Central memory CD4-positive, alpha-beta T cell (primary cell): ENCODE results near the gene EIF2B2.
"Not testable (repeated sequence)": the region's sequence is repeated elsewhere in the genome, so short reads cannot be mapped to it uniquely, and the experiment has no call there.

ENCODE experiments used
- DNase-seq: peaks from one replicate; pipeline ENCODE4 v3.0.0; 2022

The EIF2B2 gene

DNA sequence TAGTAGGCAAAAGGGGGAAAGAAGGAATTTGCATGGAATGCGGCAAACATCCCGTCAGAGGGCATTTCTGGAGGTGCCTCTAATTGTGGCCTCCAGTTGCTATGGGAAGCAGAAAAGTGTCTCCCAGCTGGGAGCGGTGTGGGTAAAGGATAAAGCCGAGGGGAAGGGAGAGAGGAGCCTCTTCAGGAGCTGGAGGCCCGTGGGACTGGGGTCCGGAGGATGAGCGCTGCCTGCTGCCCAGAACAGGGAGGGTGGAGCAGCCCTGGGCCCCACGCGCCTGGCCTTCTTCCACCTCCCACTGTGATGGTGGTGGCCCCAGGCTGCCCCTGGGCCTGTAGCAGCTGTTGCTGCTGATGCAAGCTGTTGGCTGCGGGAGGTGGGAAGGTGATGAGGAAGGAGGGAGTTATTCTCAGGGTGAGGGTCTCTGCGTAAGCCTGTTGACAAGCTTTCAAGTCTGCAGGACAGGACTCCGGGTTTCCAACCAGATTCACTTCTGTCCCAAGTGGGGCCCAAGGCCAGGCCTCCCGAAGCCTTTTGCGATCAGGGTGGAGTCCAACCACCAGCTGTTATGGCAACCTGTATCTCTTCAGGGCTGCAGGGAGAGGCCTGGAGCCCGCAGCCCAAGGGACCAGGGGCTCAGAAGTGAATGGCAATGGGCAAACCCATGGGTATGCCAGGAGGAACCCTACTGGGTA is 28.2 kb upstream of the EIF2B2 start:
- DNase-seq = no peak

DNA sequence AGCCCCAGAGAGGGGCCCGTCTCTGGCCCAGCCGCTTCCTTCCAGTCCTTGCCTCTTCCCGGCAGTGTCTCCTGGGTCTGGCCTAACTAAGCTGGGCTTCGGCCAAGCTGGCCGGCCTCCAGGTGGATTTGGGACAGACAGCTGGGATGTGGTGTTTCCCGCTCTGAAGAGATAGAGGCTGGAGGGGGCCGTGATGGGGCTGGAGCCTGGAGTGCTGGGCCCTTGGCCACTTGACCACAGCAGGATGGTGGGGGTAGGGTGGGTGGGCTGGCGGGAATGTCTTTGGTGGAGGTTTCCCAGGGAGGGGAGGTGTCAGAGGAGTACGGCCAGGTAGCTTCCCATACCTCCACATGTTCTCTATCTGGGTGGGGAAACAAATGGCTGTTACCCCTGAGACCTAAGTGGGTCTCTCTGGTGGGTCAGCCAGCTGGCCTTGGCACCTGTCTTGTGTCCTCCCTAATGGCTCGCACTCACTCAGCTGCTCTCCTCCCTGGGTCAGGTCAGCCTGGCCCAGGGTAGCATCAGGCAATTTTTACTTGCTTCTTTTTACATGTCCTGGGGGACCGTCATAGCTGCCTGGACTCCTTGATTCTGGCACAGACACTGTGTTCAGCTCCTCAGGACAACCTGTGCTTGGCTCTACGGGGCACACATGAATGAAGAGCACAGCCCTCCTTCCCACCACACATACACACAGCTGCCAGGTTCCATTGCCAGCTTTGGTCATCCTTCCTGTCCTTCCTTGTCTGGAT is 27.5 kb upstream of the EIF2B2 start:
- DNase-seq = no peak

DNA sequence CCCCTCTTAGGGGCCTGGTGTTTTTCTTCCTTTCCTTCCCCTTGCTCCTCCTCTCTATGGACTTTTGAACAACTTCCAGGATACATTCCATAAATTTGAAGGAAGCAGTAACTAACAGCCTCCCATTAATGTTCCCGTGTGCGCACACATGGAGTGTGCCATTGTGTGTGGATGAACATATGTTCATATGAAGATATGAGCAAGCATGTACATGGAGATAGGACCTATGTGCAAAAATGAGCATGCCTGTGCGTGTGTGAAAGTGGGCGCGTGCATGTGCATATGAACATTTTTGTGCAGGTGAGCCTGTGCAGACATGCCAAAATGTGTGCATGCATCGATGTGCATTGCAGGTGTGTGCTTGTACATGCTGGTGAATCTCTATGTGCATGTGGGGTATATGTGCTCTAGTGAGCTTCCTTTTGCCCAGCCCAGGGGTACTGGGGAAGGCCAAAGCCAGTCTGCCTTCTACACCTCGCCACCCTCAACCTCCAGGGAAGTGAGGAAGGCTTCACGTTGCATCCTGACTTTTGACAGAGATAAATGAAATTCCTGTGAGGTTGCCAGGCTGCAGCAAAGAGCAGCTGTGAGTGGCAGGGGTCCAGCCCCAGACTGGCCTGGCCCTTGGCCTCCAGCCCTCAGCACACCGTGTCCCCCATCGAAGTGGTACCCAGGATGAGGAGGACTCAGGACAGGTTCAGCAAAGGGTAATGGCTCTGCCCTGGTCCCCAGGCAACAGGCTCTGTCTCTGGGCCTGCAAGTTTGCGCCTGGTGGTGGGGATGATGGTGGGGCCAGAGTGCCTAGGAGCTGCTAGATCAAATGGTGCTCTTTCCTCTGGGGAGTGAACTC is 26.2 kb upstream of the EIF2B2 start:
- no peak for DNase-seq

DNA sequence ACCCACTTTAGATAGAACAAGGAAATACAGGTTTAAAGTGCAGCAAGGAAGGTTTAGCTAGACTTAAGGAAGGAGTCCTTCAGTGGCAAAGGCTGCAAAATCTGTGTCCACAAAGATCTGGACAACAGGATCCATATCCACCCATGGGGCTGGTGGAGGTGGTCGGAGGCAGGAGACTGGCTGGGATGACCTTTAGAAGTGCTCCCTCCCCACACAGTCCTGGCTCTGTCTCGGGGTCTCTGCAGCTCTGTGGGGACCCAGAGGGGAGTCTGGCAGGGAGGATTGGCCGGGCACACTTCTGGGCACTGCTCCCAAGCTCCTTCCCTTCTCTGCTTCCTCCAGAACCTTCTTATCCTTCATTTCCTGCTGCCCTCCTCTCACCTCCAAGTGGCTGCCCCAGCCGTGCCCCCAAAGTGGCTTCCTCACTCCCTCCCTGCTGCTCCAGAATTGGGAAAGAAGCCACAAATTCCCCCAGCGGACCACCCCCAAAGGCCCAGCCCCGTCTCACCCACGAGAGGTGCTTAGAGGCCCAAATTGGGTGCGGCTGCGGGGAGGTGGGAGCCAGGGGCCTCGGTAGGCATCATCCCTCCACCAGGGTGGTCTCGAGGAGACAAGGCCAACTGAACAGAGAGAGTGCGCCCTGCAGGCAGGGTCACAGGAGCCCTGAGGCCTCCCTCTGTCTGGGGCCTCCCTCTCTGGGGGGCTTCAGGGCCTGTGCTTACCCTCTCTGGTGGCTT is 25.4 kb upstream of the EIF2B2 start:
- no peak for DNase-seq

DNA sequence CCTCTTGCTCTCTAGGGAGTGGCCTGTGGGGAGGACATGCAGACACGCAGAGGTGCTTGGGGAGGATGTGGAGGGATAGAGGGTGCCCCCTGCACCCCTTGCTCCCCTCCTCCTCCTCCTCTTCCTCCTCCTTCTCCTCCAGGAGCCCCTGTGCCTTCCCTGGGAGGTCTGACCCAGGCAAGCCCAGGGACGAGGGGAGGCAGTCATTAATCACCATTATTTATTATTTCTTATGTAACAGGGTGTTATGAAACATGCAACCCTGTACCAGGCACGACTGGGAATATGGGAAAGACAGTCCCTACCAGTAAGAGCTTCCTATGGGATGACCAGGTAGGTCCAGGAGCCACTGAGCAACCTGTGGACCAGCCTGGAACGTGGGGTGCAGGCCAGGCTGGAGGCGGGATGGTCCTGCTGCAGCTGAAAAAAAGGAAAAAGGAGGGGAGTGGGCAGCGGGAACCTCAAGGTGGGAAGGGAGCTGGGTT is 24.8 kb upstream of the EIF2B2 start:
- DNase-seq = no peak

DNA sequence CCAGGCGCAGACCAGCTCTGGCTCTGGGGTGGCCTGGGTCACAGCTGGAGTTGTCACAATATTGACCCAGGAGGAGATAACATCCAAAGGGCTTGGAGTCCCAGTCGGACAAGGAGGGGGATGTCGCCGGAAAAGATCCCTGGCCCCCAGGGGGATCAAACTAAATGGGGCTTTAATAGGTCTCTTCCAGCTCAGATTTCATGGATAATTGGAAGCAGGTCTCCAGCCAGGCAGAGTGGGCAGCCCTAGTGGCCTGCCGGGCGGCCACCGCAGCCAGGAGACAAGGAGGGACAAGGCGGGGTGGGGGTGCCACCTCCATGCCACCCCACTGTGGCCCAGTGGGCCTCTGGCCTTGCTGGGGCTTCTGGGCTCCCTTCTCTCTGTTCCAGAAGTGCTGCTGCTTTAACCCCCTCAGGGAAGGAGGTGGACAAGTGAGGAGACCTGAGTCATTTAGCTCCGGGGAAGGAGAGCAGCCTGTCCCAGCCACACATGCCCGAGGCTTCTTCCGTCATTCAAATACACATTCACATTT is 24.2 kb upstream of the EIF2B2 start:
- no peak for DNase-seq

DNA sequence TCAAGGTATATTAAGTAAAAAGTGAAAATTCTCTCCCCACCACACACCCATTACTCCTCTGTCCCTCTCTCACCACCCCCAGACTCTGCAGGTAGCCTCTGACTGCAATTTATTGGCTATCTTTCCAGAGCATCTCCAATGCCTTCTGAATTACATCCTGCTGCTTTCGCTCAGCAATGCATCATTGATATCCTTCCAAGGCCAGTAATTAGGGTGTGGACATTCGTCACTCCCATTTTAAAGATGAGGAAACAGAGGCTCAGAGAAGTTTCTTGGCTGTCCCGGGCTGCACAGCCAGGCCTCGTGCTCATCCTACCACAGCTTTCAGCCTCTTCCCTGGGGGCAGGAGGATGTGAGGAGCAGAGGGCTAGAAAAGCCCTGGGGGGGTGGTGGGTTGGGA is 23.7 kb upstream of the EIF2B2 start:
- no peak for DNase-seq

DNA sequence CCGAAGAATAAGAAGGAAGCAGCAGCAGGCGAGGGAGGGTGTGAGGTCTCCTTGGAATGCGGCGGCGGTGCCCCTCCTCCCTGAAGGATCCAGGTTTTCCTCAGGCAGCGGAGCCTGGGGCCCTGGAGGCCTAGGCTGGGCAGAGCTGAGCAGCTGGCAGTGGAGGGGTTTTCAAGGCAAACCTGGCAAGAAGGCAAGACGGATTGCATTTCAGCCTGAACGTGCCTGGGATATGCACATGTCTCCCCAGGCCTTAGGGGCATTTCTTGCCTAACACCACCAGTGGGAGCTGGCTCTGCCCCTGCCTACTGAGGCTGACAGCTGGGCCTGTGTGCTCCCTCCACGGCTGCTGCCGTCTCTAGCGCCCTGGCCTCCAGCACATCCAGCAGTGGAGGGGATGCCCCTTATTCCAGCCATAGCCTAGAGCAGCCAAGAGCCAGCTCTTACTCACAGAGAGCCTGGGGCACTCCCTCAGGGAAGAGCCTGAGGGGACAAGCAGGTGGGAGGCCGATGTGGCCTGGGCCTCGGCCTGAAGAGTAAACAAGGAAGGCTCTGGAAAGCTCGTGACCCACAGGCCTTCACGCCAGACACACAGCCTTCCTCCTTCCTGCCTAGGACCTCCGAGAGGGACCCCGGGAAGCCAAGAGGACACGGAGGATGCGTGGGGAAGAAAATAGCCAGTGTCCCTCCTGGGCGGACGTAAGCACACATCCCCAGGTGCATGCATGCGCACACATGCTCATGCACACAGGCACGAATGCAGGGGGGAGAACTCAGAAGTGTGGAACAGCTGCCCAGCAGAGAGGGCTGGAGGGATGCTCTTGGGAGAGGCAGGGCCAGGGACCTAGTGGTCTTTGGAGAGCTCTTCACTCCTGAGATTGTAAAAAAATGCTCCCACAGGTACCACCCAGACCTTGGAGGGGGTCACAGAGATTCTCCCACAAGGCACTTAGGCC is 23.0 kb upstream of the EIF2B2 start:
- no peak for DNase-seq

DNA sequence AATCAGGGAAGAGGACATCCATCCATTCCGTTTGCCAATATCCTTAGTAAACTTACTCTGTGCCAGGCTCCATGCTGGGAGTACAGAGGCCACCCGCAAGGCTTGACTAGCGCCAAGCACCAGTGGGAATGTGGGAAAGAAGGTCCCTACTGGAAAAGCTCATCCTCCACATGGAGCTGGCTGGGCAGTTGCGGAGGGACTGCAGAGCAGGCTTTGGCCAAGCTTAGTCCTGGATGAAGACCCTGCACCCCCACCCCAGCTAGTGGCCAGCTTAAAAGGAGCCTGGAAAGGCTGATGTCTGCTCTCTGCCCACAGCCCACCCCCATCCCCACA is 22.4 kb upstream of the EIF2B2 start:
- no peak for DNase-seq

DNA sequence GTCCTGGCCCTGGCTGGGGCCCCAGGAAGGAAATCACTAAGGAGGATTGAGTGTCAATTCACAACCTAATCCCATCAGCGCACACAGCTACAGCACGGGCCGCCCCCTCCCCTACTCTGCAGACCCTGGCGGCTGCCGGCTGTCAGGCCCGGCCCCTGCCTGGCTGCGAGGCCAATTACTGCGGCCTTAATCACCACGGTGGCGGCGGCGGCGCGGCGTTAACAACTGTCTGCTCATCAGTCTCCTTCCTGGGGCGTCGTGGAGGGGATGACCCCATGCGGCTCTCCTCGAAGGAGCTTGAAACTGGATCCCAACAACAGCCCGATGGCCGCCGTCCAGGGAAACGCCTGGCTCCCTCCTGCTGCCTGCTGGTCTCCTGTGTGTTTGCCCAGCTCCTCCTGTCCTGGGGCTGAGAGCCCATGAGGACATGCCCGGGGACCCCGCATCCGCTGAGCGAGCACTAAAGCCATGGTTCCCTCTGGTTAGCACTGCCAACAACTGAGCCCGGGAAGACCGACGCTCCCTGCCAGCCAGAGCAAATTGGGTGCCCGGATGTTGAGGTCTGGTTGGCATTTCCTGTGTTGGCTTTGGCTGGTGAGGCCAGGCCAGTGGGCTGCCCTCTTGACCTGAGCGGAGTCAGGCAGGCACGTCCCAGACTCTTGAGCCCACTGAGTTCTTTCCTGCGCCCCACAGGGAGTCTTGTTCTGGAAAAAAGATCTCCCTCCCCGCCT is 21.8 kb upstream of the EIF2B2 start:
- no peak for DNase-seq

DNA sequence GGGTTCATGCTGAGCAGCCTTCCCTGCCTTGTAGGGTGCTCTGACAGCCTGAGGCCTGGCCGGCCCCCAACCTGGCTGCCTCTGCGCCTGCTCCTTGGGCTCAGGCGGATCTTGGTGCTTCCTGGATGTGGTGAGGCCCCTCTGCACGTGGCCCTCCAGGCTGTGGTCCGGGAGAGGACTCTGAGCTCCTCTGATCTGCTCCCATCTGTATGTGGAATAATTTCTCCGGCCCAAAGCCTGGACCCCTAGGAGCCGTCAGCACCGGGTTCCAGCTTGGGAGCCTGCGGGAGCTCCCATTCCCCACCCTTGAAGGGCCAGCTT is 21.3 kb upstream of the EIF2B2 start:
- no peak for DNase-seq

DNA sequence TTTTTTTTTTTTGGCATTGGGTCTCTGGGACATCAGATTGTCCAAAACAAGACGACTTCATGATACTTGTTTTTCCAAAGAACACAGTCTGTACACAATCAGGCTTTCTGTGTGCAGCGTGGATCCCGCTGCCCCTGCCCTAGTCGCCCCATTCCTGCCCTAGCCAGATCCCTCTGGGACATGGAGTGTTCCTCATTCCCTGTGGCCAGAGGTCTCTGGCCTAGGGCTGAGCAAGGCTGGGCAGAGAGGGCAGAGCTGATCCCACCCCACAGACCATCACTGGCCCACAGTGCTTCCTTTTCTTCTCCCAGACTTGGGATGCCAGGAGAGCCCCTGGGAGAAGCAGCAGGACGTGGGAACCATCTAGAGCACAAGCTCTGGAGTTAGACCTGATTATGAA is 20.9 kb upstream of the EIF2B2 start:
- DNase-seq = no peak

DNA sequence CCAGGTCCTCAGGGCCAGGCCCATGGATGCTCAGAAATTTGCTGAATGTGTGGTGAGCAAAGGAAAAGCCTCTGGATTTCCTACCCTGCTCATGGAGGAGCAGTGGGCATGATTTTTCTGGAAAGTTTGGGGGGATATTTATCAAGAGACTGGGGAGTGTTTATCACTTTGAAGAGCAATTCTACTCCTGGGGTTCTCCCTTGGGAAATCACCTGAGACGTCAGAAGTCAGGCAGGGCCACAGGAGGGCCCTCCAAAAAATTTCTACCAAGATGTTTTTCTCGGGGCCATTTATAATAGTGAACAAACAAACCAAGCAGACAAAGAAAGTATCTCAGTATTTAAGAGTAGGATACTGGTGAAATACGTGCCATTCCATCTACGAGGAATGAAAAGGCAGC is 20.1 kb upstream of the EIF2B2 start:
- no peak for DNase-seq

DNA sequence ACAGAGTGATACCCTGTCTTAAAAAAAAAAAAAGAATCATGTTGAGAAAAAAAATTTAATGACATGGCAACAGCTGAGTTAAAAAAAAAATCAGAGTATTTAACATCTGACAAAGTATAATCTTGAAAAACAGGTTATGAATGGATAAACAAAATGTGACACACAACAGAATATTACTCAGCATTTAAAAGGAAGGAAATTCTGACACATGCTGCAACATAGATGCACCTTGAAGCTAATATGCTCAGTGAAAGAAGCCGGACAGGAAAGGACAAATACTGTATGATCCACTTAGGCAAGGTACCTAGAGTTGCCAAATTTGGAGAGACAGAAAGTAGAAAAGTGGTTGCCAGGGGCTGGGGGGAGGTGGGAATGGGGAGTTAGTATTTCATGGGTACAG is 19.4 kb upstream of the EIF2B2 start:
- DNase-seq = no peak

DNA sequence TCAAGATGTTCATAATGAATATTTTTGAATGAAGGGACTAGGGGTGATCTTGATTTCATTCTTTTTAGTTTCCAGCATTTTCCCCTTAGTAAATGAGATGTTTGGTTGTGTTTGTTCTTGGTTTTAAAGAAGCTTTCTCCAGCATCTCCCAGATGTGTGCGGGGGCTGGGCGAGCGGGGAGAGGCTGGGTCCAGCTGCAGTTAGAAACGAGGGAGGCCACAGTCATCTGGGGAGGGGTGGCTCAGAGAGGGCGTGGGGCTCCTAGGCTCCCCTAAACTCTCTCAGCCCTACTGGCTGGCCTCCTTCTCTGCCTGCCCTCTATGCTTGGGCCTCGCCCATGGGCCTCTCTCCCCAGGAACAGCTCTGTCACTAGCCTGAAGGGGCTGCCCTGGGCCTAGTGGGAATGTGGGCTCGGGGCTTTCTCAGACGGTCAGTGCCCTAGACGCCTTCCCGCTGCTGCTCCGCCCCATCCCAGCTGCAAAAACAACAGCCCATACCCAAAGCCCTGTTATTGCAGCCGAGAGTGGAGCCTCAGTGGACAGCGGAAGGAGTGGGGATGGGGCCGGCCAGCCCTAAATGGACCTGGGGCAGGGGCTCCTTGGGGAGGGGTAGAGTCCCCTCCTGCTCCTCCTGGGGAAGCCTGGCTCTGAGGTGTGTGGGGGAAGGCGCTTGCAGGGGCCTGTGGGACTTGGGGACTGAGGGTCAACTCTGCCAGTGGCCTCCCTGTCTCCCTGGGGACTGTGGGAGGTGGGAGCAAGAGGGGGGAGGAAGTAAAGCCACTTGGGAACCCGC is 18.3 kb upstream of the EIF2B2 start:
- DNase-seq = no peak

DNA sequence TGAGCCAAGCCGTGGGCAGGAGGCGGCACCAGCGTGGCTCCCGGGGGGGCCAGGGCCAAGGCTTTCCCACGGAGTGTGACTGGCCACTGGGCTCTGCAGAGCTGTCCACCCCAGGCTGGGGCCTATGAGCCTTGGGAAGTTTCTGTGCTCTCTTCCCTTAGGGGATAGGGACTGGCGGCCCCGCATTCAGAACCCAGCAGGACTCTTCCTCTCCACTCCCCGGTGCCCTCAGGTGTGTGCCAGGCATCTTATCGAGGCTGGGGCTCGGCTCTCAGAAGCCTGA is 17.8 kb upstream of the EIF2B2 start:
- no peak for DNase-seq

DNA sequence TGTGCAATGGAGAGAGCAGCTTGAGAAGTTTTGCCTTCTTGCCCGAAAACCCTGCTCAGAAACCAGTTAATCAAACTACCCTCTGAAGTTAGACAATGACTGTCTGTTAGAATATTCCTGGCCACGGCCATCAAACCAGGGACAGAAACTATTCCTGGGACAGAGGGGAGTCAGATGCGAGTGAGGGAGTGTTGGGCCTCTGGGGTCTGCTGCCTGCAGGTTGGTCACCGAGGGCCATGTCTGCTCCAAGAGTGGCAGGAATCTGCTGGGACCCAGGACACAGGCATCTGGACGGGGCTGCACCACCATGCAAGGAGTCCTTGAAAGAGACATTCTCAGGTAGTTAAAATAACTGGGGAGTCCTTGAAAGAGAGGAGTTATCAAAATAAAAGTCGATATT is 16.9 kb upstream of the EIF2B2 start:
- DNase-seq = no peak

DNA sequence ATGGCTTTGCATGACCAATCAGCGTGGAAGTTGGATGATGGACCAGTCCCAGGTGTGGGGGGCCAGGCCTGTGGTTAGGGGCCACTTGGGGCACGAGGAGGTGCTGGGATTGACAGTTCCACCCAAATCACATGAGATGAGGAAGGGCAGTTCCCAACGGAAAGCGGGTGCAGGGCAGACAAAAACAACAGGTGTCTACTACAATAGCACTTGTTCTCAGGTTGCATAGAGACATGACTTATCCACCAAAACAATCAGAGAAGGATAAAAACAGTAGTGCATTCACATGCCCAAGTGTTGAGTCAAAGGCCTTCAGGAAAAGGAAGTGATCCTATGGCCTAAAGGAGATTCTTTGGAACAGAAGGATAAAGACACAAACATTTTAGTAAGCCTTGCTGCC is 14.6 kb upstream of the EIF2B2 start:
- no peak for DNase-seq

DNA sequence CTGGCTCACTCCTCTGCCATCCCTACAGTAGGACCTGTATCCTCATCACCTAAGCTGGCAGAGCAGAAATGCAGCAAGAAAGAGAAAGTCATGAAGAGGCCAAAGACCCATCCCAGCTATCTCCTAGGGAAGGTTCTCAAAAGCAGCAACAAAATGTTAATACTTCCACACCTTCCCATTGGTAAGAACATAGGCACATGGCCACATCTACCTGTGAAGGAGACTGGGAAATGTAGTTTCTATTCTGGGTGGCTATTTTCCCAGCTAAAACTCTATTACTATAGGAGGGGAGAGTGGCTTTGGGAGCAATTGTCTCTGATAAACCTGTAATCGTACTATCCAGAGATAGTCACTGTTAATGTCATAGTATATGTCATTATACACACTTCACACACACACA is 13.7 kb upstream of the EIF2B2 start:
- DNase-seq = no peak

DNA sequence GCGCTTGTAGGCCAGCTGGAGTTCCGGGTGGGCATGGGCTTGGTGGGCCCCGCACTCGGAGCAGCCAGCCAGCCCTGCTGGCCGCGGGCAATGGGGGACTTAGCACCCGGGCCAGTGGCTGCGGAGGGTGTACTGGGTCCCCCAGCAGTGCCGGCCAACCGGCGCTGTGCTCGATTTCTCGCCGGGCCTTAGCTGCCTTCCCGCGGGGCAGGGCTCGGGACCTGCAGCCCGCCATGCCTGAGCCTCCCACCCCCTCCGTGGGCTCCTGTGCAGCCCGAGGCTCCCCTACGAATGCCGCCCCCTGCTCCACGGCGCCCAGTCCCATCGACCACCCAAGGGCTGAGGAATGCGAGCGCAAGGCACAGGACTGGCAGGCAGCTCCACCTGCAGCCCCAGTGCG is 8.5 kb upstream of the EIF2B2 start:
- DNase-seq = not testable (repeated sequence)
